Measurements from ENCODE around the gene LAMB1.

LAMB1 gene

DNA sequence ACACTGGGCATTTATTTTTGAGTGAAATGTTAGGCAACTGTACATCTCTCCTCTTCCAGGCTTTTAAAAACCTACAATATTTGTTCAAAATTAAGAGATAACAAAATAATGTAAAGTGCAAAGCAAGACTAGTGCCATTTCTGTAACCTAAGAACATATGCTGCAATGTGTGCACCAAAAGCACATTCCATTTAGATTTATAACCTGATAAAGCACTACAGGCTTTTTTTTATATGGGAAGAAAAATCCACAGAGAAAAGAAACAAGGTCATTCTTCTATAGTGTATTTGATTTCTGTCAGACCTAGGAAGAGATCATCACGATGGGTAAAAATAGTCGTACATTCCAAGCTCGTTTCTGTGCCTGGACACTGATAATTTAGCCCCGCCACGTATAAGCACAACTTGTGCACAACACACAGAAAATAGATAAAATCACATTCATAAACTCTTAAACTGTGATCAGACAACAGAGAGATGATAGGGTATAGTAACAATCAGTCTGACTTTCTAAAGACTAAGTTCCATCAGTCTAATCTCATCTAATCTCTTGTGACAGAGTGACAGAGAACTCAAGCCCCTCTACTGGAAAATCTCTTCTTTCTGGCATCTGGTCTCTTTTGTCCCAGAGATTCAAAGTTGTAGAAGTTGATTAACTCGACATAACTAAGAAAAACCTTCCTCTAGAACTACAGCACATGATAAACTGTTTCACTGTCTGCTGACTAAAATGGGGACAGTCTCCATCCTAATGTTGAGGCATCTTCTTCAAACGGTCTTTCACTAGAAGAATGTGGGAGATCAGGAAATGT lies 6.7 kb downstream of the LAMB1 start:
- Mint-ChIP-seq H3K4me3 (no peak overlapping the region), H3K27me3 (peaks cover 40% of the 10 kb centered on the region), H3K36me3 (ENCODE audit: low read depth) (no peaks in the 10 kb centered on the region), H3K4me1 (peaks cover 2% of the 10 kb centered on the region), H3K27ac (no peak overlapping the region), H3K9me3 (no peaks in the 10 kb centered on the region)
- DNase-seq (no peak), ATAC-seq (no peak)

GRCh38 chr7:107995184-107996071 lies 7.5 kb downstream of the LAMB1 start:
- no peak overlapping the region for H3K4me3 Mint-ChIP-seq
- DNase-seq (no peak), ATAC-seq (no peak)
- H3K9me3 Mint-ChIP-seq: no peaks in the 10 kb centered on the region
- peaks cover 34% of the 10 kb centered on the region for H3K27me3 Mint-ChIP-seq
- H3K4me1 Mint-ChIP-seq: no peaks in the 10 kb centered on the region
- H3K36me3 Mint-ChIP-seq (ENCODE audit: low read depth): no peaks in the 10 kb centered on the region
- H3K27ac Mint-ChIP-seq: no peak overlapping the region

- H3K36me3 Mint-ChIP-seq (ENCODE audit: low read depth): no peaks in the 10 kb centered on the region
- DNase-seq (no peak), ATAC-seq (no peak)
- H3K27me3 Mint-ChIP-seq: peaks cover 36% of the 10 kb centered on the region
- no peaks in the 10 kb centered on the region for H3K9me3 Mint-ChIP-seq
- H3K4me3 Mint-ChIP-seq: no peak overlapping the region
- no peaks in the 10 kb centered on the region for H3K4me1 Mint-ChIP-seq
- H3K27ac Mint-ChIP-seq: no peak overlapping the region
These were observed 8.4 kb downstream of the LAMB1 start for GRCh38 chr7:107994421-107995030.

GRCh38 chr7:107993891-107994291 lies 9.1 kb downstream of the LAMB1 start:
- DNase-seq: no peak
- H3K27ac Mint-ChIP-seq: no peak overlapping the region
- H3K4me1 Mint-ChIP-seq: no peaks in the 10 kb centered on the region
- no peak for ATAC-seq
- no peak overlapping the region for H3K4me3 Mint-ChIP-seq
- H3K27me3 Mint-ChIP-seq: peaks cover 29% of the 10 kb centered on the region
- no peaks in the 10 kb centered on the region for H3K9me3 Mint-ChIP-seq
- H3K36me3 Mint-ChIP-seq (ENCODE audit: low read depth): no peaks in the 10 kb centered on the region

DNA sequence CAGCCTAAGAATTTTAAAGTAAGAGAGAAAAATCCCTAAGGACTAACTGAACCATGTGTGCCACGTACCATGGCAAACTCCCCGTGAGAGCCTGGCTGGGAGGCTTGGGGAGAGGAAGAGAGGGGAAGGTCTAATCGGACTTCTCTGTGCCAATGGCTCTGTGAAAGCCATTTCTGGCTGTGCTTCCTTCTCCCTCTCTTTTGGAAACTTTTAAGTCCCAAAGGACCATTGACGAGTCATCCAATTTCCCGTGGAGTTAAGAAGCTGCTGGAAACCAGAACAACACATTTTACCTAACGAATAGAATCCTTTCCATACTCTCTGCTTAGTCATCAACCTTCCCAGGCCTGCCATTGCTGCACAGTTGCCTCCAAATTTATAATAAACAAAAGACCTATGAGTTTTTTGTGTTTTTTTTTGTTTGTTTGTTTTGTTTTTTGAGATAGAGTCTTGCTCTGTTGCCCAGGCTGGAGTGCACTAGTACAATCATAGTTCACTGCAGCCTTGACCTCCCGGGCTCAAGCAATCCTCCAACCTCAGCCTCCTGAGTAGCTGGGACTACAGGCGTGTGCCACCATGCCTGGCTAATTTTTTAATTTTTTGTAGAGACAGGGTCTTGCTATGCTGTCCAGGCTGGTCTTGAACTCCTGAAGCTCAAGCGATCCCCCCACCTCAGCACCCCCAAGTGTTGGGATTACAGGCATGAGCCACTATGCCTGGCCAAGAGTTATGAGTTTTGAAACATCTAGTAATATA lies 13.2 kb downstream of the LAMB1 start:
- Mint-ChIP-seq H3K36me3 (ENCODE audit: low read depth) (no peaks in the 10 kb centered on the region), H3K27me3 (peaks cover 25% of the 10 kb centered on the region), H3K9me3 (no peaks in the 10 kb centered on the region), H3K4me1 (no peaks in the 10 kb centered on the region), H3K27ac (no peak overlapping the region), H3K4me3 (no peak overlapping the region)
- no peak for DNase-seq
- no peak for ATAC-seq

DNA sequence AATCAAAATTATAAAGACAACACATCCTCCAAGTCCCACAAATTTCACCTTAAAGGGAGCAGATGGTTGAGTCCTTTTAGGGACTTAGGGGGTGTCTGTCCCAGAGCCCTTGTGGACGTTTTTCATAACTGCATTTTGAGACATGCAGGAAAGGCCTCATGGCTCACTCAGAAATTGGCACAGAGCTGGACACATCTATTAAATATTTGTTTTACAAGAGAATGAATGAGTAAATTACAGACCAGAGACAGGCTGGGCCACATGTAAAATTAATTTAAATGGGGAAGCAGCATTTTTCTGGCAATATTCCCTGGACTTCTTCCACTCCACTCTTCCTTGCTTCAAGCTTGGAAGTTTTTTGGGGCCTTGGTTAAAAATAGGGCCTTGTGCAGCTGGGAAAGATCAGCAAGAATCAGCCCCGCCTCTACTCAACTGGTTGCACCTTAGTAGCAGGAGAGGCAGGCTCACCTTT lies 20.0 kb downstream of the LAMB1 start:
- no peak overlapping the region for H3K4me3 Mint-ChIP-seq
- no peaks in the 10 kb centered on the region for H3K36me3 Mint-ChIP-seq (ENCODE audit: low read depth)
- DNase-seq (no peak), ATAC-seq (no peak)
- H3K27ac Mint-ChIP-seq: no peak overlapping the region
- H3K4me1 Mint-ChIP-seq: no peaks in the 10 kb centered on the region
- no peaks in the 10 kb centered on the region for H3K9me3 Mint-ChIP-seq
- H3K27me3 Mint-ChIP-seq: peaks cover 8% of the 10 kb centered on the region

DNA sequence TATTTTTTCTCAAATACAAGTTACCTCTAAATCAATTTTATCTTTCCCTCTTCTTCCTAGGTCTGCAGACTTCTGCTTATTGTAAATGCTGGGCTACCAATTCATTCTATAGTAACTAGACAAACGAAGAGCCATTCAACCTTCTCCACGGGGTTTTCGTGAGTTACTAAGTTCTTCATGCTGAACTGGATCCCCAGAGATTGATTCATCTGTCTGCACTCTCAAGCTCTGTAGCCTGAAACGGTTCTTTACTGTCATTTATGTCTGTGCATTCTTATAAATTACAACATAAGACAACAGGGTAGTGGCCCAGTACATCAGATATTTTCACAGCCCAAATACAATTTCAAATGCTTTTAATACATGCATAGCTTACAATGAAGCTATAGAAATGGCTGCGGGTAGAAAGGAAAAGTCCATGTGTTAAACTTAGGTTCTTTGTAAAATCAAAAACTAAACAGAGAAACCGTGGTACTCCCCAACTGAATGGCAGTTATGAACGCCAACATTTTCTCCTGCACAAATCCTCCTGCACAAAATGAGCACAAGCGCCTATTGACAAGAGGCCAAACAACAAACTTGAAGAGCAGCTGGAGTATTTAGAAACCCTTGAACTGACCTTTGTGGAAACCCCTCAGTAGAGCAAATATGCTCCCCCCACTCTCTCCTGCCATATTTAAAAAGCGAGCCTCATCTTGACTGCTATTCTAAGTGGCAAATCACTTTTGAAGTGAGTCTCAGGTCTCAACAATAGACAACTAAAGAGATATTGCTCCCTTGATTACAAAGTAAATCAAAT lies 20.7 kb downstream of the LAMB1 start:
- no peak for ATAC-seq
- DNase-seq: no peak
- H3K9me3 Mint-ChIP-seq: no peaks in the 10 kb centered on the region
- H3K4me3 Mint-ChIP-seq: no peak overlapping the region
- no peaks in the 10 kb centered on the region for H3K4me1 Mint-ChIP-seq
- H3K36me3 Mint-ChIP-seq (ENCODE audit: low read depth): no peaks in the 10 kb centered on the region
- no peak overlapping the region for H3K27ac Mint-ChIP-seq
- H3K27me3 Mint-ChIP-seq: peaks cover 5% of the 10 kb centered on the region

DNA sequence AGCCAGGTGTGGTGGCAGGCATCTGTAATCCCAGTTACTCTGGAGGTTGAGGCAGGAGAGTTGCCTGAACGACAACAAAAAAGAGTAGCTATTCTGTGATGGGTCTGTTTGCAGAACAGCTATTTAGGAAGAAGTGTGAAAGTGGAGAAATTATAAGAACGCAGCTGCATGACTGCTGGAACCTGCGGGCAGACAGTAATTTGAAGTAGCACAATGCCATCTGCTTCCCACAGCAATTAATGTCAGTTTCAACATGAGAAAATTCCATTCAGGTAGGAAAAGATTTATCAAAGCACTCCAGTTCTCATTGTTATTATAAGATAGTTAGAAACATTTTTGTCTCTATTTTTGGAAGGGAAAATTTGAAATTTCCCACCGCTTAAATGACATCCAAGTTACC lies 21.5 kb downstream of the LAMB1 start:
- Mint-ChIP-seq H3K4me3 (no peak overlapping the region), H3K27ac (no peak overlapping the region), H3K27me3 (no peaks in the 10 kb centered on the region), H3K4me1 (no peaks in the 10 kb centered on the region), H3K9me3 (no peaks in the 10 kb centered on the region), H3K36me3 (ENCODE audit: low read depth) (no peaks in the 10 kb centered on the region)
- no peak for ATAC-seq
- no peak for DNase-seq

GRCh38 chr7:107980671-107981190 lies 22.2 kb downstream of the LAMB1 start:
- Mint-ChIP-seq H3K27me3 (no peaks in the 10 kb centered on the region), H3K9me3 (no peaks in the 10 kb centered on the region), H3K4me3 (no peak overlapping the region), H3K4me1 (no peaks in the 10 kb centered on the region), H3K36me3 (ENCODE audit: low read depth) (no peaks in the 10 kb centered on the region), H3K27ac (no peak overlapping the region)
- ATAC-seq (no peak), DNase-seq (no peak)

DNA sequence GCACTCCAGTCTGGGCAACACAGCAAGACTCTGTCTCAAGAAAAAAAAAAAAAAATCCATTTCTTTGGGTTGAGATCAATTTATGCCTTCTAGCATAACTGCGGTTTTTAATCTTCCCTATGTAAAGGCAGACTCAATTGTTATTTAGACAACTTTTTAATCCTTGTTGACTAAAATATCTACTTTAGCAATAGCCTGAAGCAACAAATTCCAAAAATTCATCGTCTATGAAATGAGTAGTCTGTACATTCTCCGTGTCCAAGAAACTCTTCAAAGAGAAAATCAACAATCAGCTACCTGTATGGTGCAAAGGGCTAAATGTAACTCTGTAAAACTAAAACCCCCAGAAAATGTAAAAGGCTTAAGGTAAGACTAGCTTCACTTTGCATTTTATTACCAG lies 22.8 kb downstream of the LAMB1 start:
- no peak overlapping the region for H3K4me3 Mint-ChIP-seq
- H3K4me1 Mint-ChIP-seq: no peaks in the 10 kb centered on the region
- ATAC-seq (no peak), DNase-seq (no peak)
- no peak overlapping the region for H3K27ac Mint-ChIP-seq
- no peaks in the 10 kb centered on the region for H3K9me3 Mint-ChIP-seq
- H3K27me3 Mint-ChIP-seq: no peaks in the 10 kb centered on the region
- no peaks in the 10 kb centered on the region for H3K36me3 Mint-ChIP-seq (ENCODE audit: low read depth)

- Mint-ChIP-seq H3K4me3 (no peak overlapping the region), H3K9me3 (no peaks in the 10 kb centered on the region), H3K36me3 (ENCODE audit: low read depth) (no peaks in the 10 kb centered on the region), H3K27me3 (no peaks in the 10 kb centered on the region), H3K27ac (no peak overlapping the region), H3K4me1 (no peaks in the 10 kb centered on the region)
- no peak for ATAC-seq
- no peak for DNase-seq
These were observed 24.0 kb downstream of the LAMB1 start for GRCh38 chr7:107978815-107979408.

DNA sequence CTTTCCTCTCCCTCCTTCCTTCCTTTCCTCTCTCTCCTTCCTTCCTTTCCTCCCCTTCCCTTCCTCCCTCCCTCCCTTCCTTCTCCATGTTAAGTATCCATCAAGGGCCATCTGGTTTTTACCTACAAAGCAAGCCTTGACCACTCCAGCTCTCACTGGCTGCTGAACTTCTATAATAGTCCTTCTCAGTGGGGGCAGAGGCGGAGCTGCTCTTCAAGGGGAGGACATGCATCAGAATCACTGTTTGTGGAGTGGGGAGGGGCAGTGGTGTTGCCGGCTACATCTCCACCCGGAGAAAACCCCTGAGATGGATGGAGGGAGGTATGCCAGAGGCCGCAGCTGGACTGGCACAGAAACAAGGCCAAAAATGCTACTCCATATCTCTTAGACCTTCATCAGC lies 25.9 kb downstream of the LAMB1 start:
- no peaks in the 10 kb centered on the region for H3K4me1 Mint-ChIP-seq
- H3K36me3 Mint-ChIP-seq (ENCODE audit: low read depth): no peaks in the 10 kb centered on the region
- H3K4me3 Mint-ChIP-seq: no peak overlapping the region

GRCh38 chr7:107976620-107977019 lies 26.3 kb downstream of the LAMB1 start:
- H3K4me3 Mint-ChIP-seq: no peak overlapping the region
- no peaks in the 10 kb centered on the region for H3K36me3 Mint-ChIP-seq (ENCODE audit: low read depth)
- DNase-seq (no peak), ATAC-seq (no peak)
- no peaks in the 10 kb centered on the region for H3K27me3 Mint-ChIP-seq
- no peaks in the 10 kb centered on the region for H3K4me1 Mint-ChIP-seq
- no peaks in the 10 kb centered on the region for H3K9me3 Mint-ChIP-seq
- no peak overlapping the region for H3K27ac Mint-ChIP-seq

More for the DNA sequence above, 25.9 kb downstream of the LAMB1 start:
- no peak overlapping the region for H3K27ac Mint-ChIP-seq
- no peaks in the 10 kb centered on the region for H3K27me3 Mint-ChIP-seq
- ATAC-seq (no peak), DNase-seq (no peak)
- H3K9me3 Mint-ChIP-seq: no peaks in the 10 kb centered on the region

Measured in activated naive CD8-positive, alpha-beta T cell treated with anti-CD3 and anti-CD28 coated beads, Interleukin-2, amount 50 U/mL, for 24 hours (primary cell).